WI38 (cell line): ENCODE results near the gene LCN10.

ENCODE experiments used
- H3K4me3 ChIP-seq: 2 replicates; pipeline ENCODE4 v1.5.1; 2011; ENCODE audit warnings: low read depth, mild to moderate bottlenecking, control low read depth, low read length
- CTCF ChIP-seq: IDR thresholded peaks from 2 replicates; pipeline ENCODE4 v1.5.1; 2012; ENCODE audit warnings: low read depth, mild to moderate bottlenecking, control low read depth, low read length

The LCN10 gene

GRCh38 chr9:136732444-136733178, 10.1 kb downstream of the LCN10 start:
- no peak for TF ChIP-seq CTCF
- no peak overlapping the region for H3K4me3 ChIP-seq

- H3K4me3 ChIP-seq, result no peak overlapping the region
- no peak for TF ChIP-seq CTCF
Measured at GRCh38 chr9:136729926-136730325, 12.8 kb downstream of the LCN10 start.

- no peak for TF ChIP-seq CTCF
- H3K4me3 ChIP-seq, result peak overlapping the region; percentile 84
Measured at GRCh38 chr9:136729144-136729543, 13.6 kb downstream of the LCN10 start.

GRCh38 chr9:136728548-136729123, 14.1 kb downstream of the LCN10 start:
- H3K4me3 ChIP-seq, result peak overlapping the region; percentile 84
- no peak for TF ChIP-seq CTCF

GRCh38 chr9:136728080-136728547, 14.6 kb downstream of the LCN10 start:
- peak overlapping the region; percentile 84 for H3K4me3 ChIP-seq
- peak; percentile 65 for TF ChIP-seq CTCF

- peak; percentile 30; the same call in 1 of the 2 replicates for TF ChIP-seq CTCF
- H3K4me3 ChIP-seq, result peak overlapping the region; percentile 84
Measured at GRCh38 chr9:136726631-136727191, 16.0 kb downstream of the LCN10 start.

- peak overlapping the region; percentile 84 for H3K4me3 ChIP-seq
- TF ChIP-seq CTCF, result no peak
Measured at GRCh38 chr9:136726118-136726517, 16.6 kb downstream of the LCN10 start.
